Tibial nerve (tissue), 4 donors: Measurements from ENCODE around the gene SLC25A45. TPM values are rescaled to one million over a fixed set of nuclear protein-coding genes. Genes with fewer than 3 reads are reported as not detected.

Experiments used
- DNase-seq, 2 donors: peaks; one replicate each; pipeline ENCODE4 v3.0.0-alpha.2; 2019; ENCODE audit warnings: low spot score in 2 of 2
- H3K27ac ChIP-seq, 4 donors: fragments of 200-600 bp; sonication (generic) in 3 of 4; one replicate each; pipeline ENCODE4 v1.5.1; 2017 to 2019; ENCODE audit warnings: mild to moderate bottlenecking in 1 of 4
- H3K27me3 ChIP-seq, 2 donors: fragments of 200-600 bp; sonication (generic) in 1 of 2; one replicate each; pipeline versions ENCODE4 v1.5.1 to v1.6.0; 2017 to 2019
- H3K36me3 ChIP-seq, 3 donors: fragments of 200-600 bp; sonication (generic); one replicate each; pipeline ENCODE4 v1.5.1; 2018 to 2019
- H3K4me1 ChIP-seq, 4 donors: fragments of 200-600 bp; sonication (generic) in 3 of 4; one replicate each; pipeline ENCODE4 v1.5.1; 2017 to 2019
- H3K4me3 ChIP-seq, 4 donors: fragments of 200-600 bp; sonication (generic) in 3 of 4; one replicate each; pipeline ENCODE4 v1.5.1; 2017 to 2019; ENCODE audit warnings: mild to moderate bottlenecking in 1 of 4, moderate library complexity in 1 of 4
- H3K9me3 ChIP-seq, 4 donors: fragments of 200-600 bp; sonication (generic) in 3 of 4; one replicate each; pipeline ENCODE4 v1.5.1; 2017 to 2019
- CTCF ChIP-seq, 5 experiments: fragments of 200-600 bp in 3 of 5; fragments of 450-650 bp in 2 of 5; sonication (generic) in 3 of 5; IDR thresholded peaks; one replicate each; pipeline ENCODE4 v1.5.1; 2016 to 2019; ENCODE audit warnings: antibody characterized with exemption in 5 of 5, mild to moderate bottlenecking in 3 of 5, moderate library complexity in 2 of 5
- EP300 ChIP-seq, 2 donors: sonication (generic); formaldehyde crosslinking; IDR thresholded peaks; one replicate each; pipeline ENCODE4 v1.6.1; 2017; ENCODE audit warnings: antibody characterized with exemption in 2 of 2, mild to moderate bottlenecking in 1 of 2
- POLR2A ChIP-seq, 2 donors: fragments of 450-650 bp; IDR thresholded peaks; one replicate each; pipeline ENCODE4 v1.6.1; 2017; ENCODE audit warnings: antibody characterized with exemption in 2 of 2, mild to moderate bottlenecking in 2 of 2, moderate library complexity in 2 of 2
- WGBS, 2 donors: methylation state at CpG; one replicate each; pipeline ENCODE4 v1.1.5; 2018; 5-methylcytosine and 5-hydroxymethylcytosine counted together
- total RNA-seq, 4 donors: library from RNA; depleted of rRNA; stranded (reverse); fragments of >200 nt; gene quantifications; one replicate each; pipeline ENCODE4 v1.1.0, GENCODE V29; 2016

Gene SLC25A45
- total RNA-seq, 4 donors from 2014 or later, result 1.8 to 22.5 (median 8.5) TPM

GRCh38 chr11:65383778-65384177 lies 1.3 kb upstream of the SLC25A45 start:
- H3K4me1 ChIP-seq, result peaks cover 0 to 78% (median 66%) of the 10 kb centered on the region in 4 donors
- WGBS, 2 donors, result 84 to 88% methylated on average over 6 of the region's 6 CpGs
- TF ChIP-seq CTCF (IDR thresholded peaks at IDR 0.05), result no peak
- no peak for TF ChIP-seq EP300 (IDR thresholded peaks at IDR 0.05)
- TF ChIP-seq POLR2A (IDR thresholded peaks at IDR 0.05), result no peak

GRCh38 chr11:65382804-65383368 lies 440 bp upstream of the SLC25A45 start:
- 15 to 23% methylated on average over 12 of the region's 12 CpGs for WGBS, 2 donors
- H3K4me3 ChIP-seq, result peak overlapping the region; percentile 24 to 53 (median 30)
- TF ChIP-seq EP300 (IDR thresholded peaks at IDR 0.05), result no peak
- DNase-seq, result no peak
- H3K27me3 ChIP-seq, result no peaks in the 10 kb centered on the region
- peaks cover 0 to 73% (median 59%) of the 10 kb centered on the region in 4 donors for H3K4me1 ChIP-seq
- peak overlapping the region; percentile 94 to 99 (median 99) for H3K27ac ChIP-seq
- H3K9me3 ChIP-seq, result no peaks in the 10 kb centered on the region
- H3K36me3 ChIP-seq, result no peaks in the 10 kb centered on the region

More at GRCh38 chr11:65383778-65384177, 1.3 kb upstream of the SLC25A45 start:
- DNase-seq, result no peak
- Histone ChIP-seq H3K27me3 (no peaks in the 10 kb centered on the region), H3K4me3 (no peak overlapping the region), H3K36me3 (peaks cover 0 to 2% (median 0%) of the 10 kb centered on the region in 3 donors), H3K9me3 (no peaks in the 10 kb centered on the region), H3K27ac (peak overlapping the region; percentile 94 to 99 (median 99))

GRCh38 chr11:65381716-65382032 lies 772 bp downstream of the SLC25A45 start:
- Histone ChIP-seq H3K27me3 (no peaks in the 10 kb centered on the region), H3K9me3 (no peaks in the 10 kb centered on the region), H3K27ac (peak overlapping the region; percentile 94 to 99 (median 99)), H3K4me1 (peaks cover 0 to 63% (median 51%) of the 10 kb centered on the region in 4 donors), H3K36me3 (no peaks in the 10 kb centered on the region), H3K4me3 (peak overlapping the region; percentile 23 to 53 (median 30))
- DNase-seq, result peak in 1 of 2 donors; percentile 33
- TF ChIP-seq EP300 (IDR thresholded peaks at IDR 0.05) (no peak), POLR2A (IDR thresholded peaks at IDR 0.05) (no peak), CTCF (IDR thresholded peaks at IDR 0.05) (no peak)
- WGBS, 2 donors, result 8 to 24% methylated on average over 5 to 6 of the region's 6 CpGs

DNA sequence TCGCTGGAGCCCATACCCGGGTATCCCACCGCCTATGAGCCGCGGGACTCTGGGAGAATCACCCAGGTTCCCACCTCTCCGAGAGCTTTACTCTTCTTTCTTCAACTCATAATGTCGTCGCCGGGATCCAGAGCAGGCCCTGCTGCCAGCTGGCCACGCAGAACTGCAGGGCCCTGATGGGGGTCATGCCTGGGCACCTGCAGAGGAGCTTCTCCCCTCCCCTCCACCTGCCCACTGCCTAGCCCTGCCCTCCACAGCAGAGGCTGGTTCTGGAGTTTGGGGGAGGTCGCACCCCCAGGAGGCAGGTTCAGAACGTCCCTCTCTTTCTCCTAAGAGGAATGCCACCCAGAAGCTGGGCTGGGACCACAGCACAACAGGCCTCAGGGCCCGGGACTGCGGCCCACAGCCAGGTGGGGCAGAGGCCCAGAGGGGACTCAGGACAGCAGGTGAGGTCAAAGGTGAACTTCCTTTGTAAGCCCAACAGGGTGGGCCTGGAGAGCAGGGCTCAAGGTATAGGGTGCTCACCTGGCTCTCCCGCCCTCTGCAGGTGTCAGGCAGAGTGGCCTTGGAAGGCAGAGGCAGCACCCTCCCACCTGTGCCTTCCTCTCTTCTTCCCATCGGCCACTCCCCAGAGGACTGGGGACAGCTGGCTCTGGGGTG lies 1.9 kb downstream of the SLC25A45 start:
- Histone ChIP-seq H3K4me3 (no peak overlapping the region), H3K27ac (peak overlapping the region; percentile 94 to 99 (median 99)), H3K27me3 (no peaks in the 10 kb centered on the region), H3K9me3 (no peaks in the 10 kb centered on the region), H3K4me1 (peaks cover 0 to 56% (median 44%) of the 10 kb centered on the region in 4 donors), H3K36me3 (no peaks in the 10 kb centered on the region)
- DNase-seq, result no peak
- no peak for TF ChIP-seq EP300 (IDR thresholded peaks at IDR 0.05)
- no peak for TF ChIP-seq CTCF (IDR thresholded peaks at IDR 0.05)
- no peak for TF ChIP-seq POLR2A (IDR thresholded peaks at IDR 0.05)
- WGBS, 2 donors, result 87 to 91% methylated on average over 13 to 14 of the region's 16 CpGs

- Histone ChIP-seq H3K4me1 (peaks cover 0 to 49% (median 39%) of the 10 kb centered on the region in 4 donors), H3K9me3 (no peaks in the 10 kb centered on the region), H3K27me3 (no peaks in the 10 kb centered on the region), H3K36me3 (no peaks in the 10 kb centered on the region), H3K27ac (peak overlapping the region in 3 of 4 donors; percentile 14 to 99 (median 99)), H3K4me3 (no peak overlapping the region)
- no peak for DNase-seq
- no peak for TF ChIP-seq EP300 (IDR thresholded peaks at IDR 0.05)
- TF ChIP-seq CTCF (IDR thresholded peaks at IDR 0.05), result no peak
- no peak for TF ChIP-seq POLR2A (IDR thresholded peaks at IDR 0.05)
- 88 to 90% methylated on average over 13 of the region's 13 CpGs for WGBS, 2 donors
These were observed 2.6 kb downstream of the SLC25A45 start for GRCh38 chr11:65379698-65380459.
